IMR-90 (cell line): Measurements from ENCODE around the gene CGNL1. TPM values are rescaled to one million over a fixed set of nuclear protein-coding genes. Genes with fewer than 3 reads are reported as not detected.

Experiments
- ATAC-seq: fragments of 200-7000 bp; cut with Tn5 transposase; 2 replicates; pipeline ENCODE4 v1.9.1; 2020; ENCODE audit warnings: low read depth, mild to moderate bottlenecking, moderate library complexity
- BruUV-seq: library from RNA; stranded (reverse); fragments of 400-500 nt; replicated peaks from 2 replicates; lab custom pipeline; 2021; lab: Mats Ljungman, UMichigan
- CTCF ChIA-PET: fragments of 300-600 bp; formaldehyde crosslinking; extraction: SDS; loops from one replicate; lab custom pipeline; 2021; ENCODE audit warnings: antibody characterized with exemption; lab: Yijun Ruan, JAX
- POLR2A ChIA-PET: fragments of 300-600 bp; sonication (Branson Sonifier 250); formaldehyde crosslinking; loops from one replicate; lab custom pipeline; 2022; ENCODE audit warnings: antibody characterized with exemption; ENCODE audit not compliant: unreplicated experiment; lab: Charles Lee
- DNase-seq: peaks from one replicate; pipeline ENCODE4 v3.0.0; 2013
- H2AFZ ChIP-seq: replicated peaks from 2 replicates; pipeline ENCODE3; 2013; ENCODE audit warnings: low read length, mild to moderate bottlenecking; ENCODE audit not compliant: poor library complexity
- H2AK5ac ChIP-seq: 2 replicates; pipeline ENCODE4 v1.6.1; 2013; ENCODE audit warnings: low read depth, low read length, inconsistent platforms
- H2AK9ac ChIP-seq: replicated peaks from 2 replicates; pipeline ENCODE3; 2013; ENCODE audit warnings: mild to moderate bottlenecking, low read depth, low read length, moderate library complexity; ENCODE audit not compliant: poor library complexity
- H2BK120ac ChIP-seq: 2 replicates; pipeline ENCODE4 v1.6.1; 2013; ENCODE audit warnings: low read depth, low read length, inconsistent platforms
- H2BK15ac ChIP-seq: 3 replicates; pipeline ENCODE4 v1.6.1; 2013; ENCODE audit warnings: low read depth, low read length, inconsistent platforms
- H2BK20ac ChIP-seq: 2 replicates; pipeline ENCODE4 v1.6.1; 2013; ENCODE audit warnings: low read depth, mild to moderate bottlenecking, inconsistent platforms, low read length, moderate library complexity
- H2BK5ac ChIP-seq: 2 replicates; pipeline ENCODE4 v1.6.1; 2013; ENCODE audit warnings: mild to moderate bottlenecking, low read depth, low read length, inconsistent platforms; ENCODE audit not compliant: poor library complexity, severe bottlenecking
- H3K14ac ChIP-seq: replicated peaks from 2 replicates; pipeline ENCODE4 v1.6.1; 2013; ENCODE audit warnings: low read depth, low read length, inconsistent platforms
- H3K18ac ChIP-seq: 2 replicates; pipeline ENCODE4 v1.6.1; 2013; ENCODE audit warnings: low read depth, low read length, control low read depth
- H3K23ac ChIP-seq: 2 replicates; pipeline ENCODE4 v1.6.1; 2013; ENCODE audit warnings: low read depth, low read length, inconsistent platforms
- H3K27ac ChIP-seq: 2 replicates; pipeline ENCODE4 v1.5.1; 2013; ENCODE audit warnings: mild to moderate bottlenecking, control low read depth, low read length; ENCODE audit not compliant: insufficient read depth
- H3K27me3 ChIP-seq: 2 replicates; pipeline ENCODE4 v1.6.1; 2013; ENCODE audit warnings: low read length; ENCODE audit not compliant: control insufficient read depth, insufficient read depth
- H3K36me3 ChIP-seq: 2 replicates; pipeline ENCODE4 v1.6.1; 2013; ENCODE audit warnings: low read length, mixed read lengths; ENCODE audit not compliant: control insufficient read depth, insufficient read depth
- H3K4ac ChIP-seq: 2 replicates; pipeline ENCODE4 v1.6.1; 2013; ENCODE audit warnings: low read depth, low read length, inconsistent platforms
- H3K4me1 ChIP-seq: 2 replicates; pipeline ENCODE4 v1.6.1; 2013; ENCODE audit warnings: low read length, mixed read lengths; ENCODE audit not compliant: control insufficient read depth, insufficient read depth
- H3K4me2 ChIP-seq: 2 replicates; pipeline ENCODE4 v1.6.1; 2013; ENCODE audit warnings: low read depth, mild to moderate bottlenecking, control low read depth, low read length, moderate library complexity
- H3K4me3 ChIP-seq: 2 replicates; pipeline ENCODE4 v1.5.1; 2013; ENCODE audit warnings: low read depth, mild to moderate bottlenecking, control low read depth, low read length, moderate library complexity; ENCODE audit not compliant: insufficient read depth
- H3K56ac ChIP-seq: 2 replicates; pipeline ENCODE4 v1.6.1; 2013; ENCODE audit warnings: low read length, inconsistent platforms; ENCODE audit not compliant: insufficient read depth; ENCODE audit errors: extremely low read depth
- H3K79me1 ChIP-seq, 2 experiments: 2 replicates each; pipeline ENCODE4 v1.6.1; 2013; ENCODE audit warnings: low read length in 2 of 2, inconsistent platforms in 1 of 2, low read depth in 1 of 2
- H3K9ac ChIP-seq: 2 replicates; pipeline ENCODE4 v1.6.1; 2013; ENCODE audit warnings: low read depth, low read length, control low read depth
- H3K9me1 ChIP-seq: 2 replicates; pipeline ENCODE4 v1.6.1; 2013; ENCODE audit warnings: low read length, inconsistent platforms; ENCODE audit not compliant: insufficient read depth
- H3K9me3 ChIP-seq: 2 replicates; pipeline ENCODE4 v1.6.1; 2013; ENCODE audit warnings: low read length; ENCODE audit not compliant: control insufficient read depth, insufficient read depth
- H4K20me1 ChIP-seq: 2 replicates; pipeline ENCODE4 v1.6.1; 2013; ENCODE audit warnings: low read length, inconsistent platforms; ENCODE audit not compliant: insufficient read depth
- H4K5ac ChIP-seq: 2 replicates; pipeline ENCODE4 v1.6.1; 2013; ENCODE audit warnings: mild to moderate bottlenecking, low read depth, low read length, control low read depth
- H4K8ac ChIP-seq, 2 experiments: 2 replicates each; pipeline ENCODE4 v1.6.1; 2013; ENCODE audit warnings: low read depth in 2 of 2, low read length in 2 of 2, control low read depth in 1 of 2, inconsistent platforms in 1 of 2
- H4K91ac ChIP-seq: 2 replicates; pipeline ENCODE4 v1.6.1; 2013; ENCODE audit warnings: low read depth, low read length, inconsistent platforms; ENCODE audit not compliant: insufficient read depth
- BHLHE40 ChIP-seq: fragments of 150-350 bp; IDR thresholded peaks from 2 replicates; pipeline ENCODE4 v1.6.1; 2016; ENCODE audit warnings: mild to moderate bottlenecking, low read depth, low read length
- CHD1 ChIP-seq: IDR thresholded peaks from 2 replicates; pipeline ENCODE4 v1.6.1; 2012; ENCODE audit warnings: low read depth, low read length, improper control_type of control experiment
- WGBS, 2 experiments: methylation state at CpG; one replicate each; pipeline versions ENCODE4 v1.1.5 to v1.1.7; 2013; ENCODE audit warnings: missing lambda C conversion rate in 2 of 2; ENCODE audit not compliant: insufficient read length in 1 of 2; ENCODE audit errors: extremely low coverage in 2 of 2; 5-methylcytosine and 5-hydroxymethylcytosine counted together
- dilution Hi-C: fragments of 300-500 bp; cut with HindIII; formaldehyde crosslinking; loops from one replicate; pipeline ENCODE4 v1.14.3; 2018; ENCODE audit warnings: low sequenced_read_pairs; ENCODE audit not compliant: unreplicated experiment
- in situ Hi-C: fragments of 300-500 bp; cut with MboI; formaldehyde crosslinking; loops from 3 replicates; pipeline ENCODE4 v1.14.3; 2019; ENCODE audit warnings: low sequenced_read_pairs, inconsistent platforms, mixed read lengths
- intact Hi-C: fragments of 100-400 bp; cut with micrococcal nuclease; formaldehyde crosslinking; loops from 2 replicates; pipeline ENCODE4 v1.10.0; 2022
- polyA plus RNA-seq, 3 experiments: library from polyadenylated mRNA; depleted of rRNA; stranded (reverse); fragments of >200 nt; gene quantifications; 2 replicates each; pipeline ENCODE4 v1.2.3, GENCODE V29; 2012; ENCODE audit warnings: low replicate concordance in 1 of 3
- total RNA-seq: library from RNA; depleted of rRNA; stranded (reverse); fragments of >200 nt; gene quantifications from 2 replicates; pipeline ENCODE4 v1.2.3, GENCODE V29; 2012

CGNL1 gene
- total and polyA plus RNA-seq, 2 of the 4 experiments (the other 2 are of a cell fraction) = 0.07 to 0.18 TPM

GRCh38 chr15:57476533-57476975, 100.2 kb downstream of the CGNL1 start:
- H3K4me3 ChIP-seq = no peak overlapping the region
- H3K27ac ChIP-seq = no peak overlapping the region
- intact Hi-C loops (no loop called here), in situ Hi-C loops (no loop called here), dilution Hi-C loops (no loop called here)
- peaks cover under 1% of the 10 kb centered on the region for H3K27me3 ChIP-seq
- peaks cover 6% of the 10 kb centered on the region for H3K9me1 ChIP-seq
- no peaks in the 10 kb centered on the region for H3K9me3 ChIP-seq
- no peaks in the 10 kb centered on the region for H3K36me3 ChIP-seq
- 50% methylated on average over 1 of the region's 5 CpGs; no CpG with 5 or more reads in 1 of the 2 experiments for WGBS, 2 experiments
- H2BK5ac ChIP-seq = no peak overlapping the region
- DNase-seq = peak; percentile 70
- no peak overlapping the region for H3K9ac ChIP-seq
- BruUV-seq = no TSS peak
- peak overlapping the region; percentile 16; the same call in 1 of the 2 replicates for H3K4me2 ChIP-seq
- H2BK20ac ChIP-seq = no peak overlapping the region
- no peak overlapping the region for H2AFZ ChIP-seq
- TF ChIP-seq CHD1 (no peak), BHLHE40 (peak; percentile 32; the same call in 1 of the 2 replicates)
- H3K4me1 ChIP-seq = peaks cover 4% of the 10 kb centered on the region; the same call in 1 of the 2 replicates
- ChIA-PET CTCF (no interaction called here), POLR2A (no interaction called here)
- no peak overlapping the region for H4K8ac ChIP-seq
- no peak overlapping the region for H3K4ac ChIP-seq
- H4K91ac ChIP-seq = no peak overlapping the region
- peak; percentile 72 for ATAC-seq
- H3K79me1 ChIP-seq = no peaks in the 10 kb centered on the region
- no peak overlapping the region; the same call in 2 of the 3 replicates for H2BK15ac ChIP-seq
- H3K14ac ChIP-seq = no peak overlapping the region
- H4K20me1 ChIP-seq = no peaks in the 10 kb centered on the region
- no peak overlapping the region for H2BK120ac ChIP-seq
- H2AK9ac ChIP-seq = no peak overlapping the region
- peak overlapping the region; percentile 13; the same call in 1 of the 2 replicates for H3K56ac ChIP-seq
- H3K18ac ChIP-seq = no peak overlapping the region
- H3K23ac ChIP-seq = no peak overlapping the region
- H2AK5ac ChIP-seq = no peak overlapping the region
- H4K5ac ChIP-seq = no peak overlapping the region
